Measurements from ENCODE around the gene ZNF280D. TPM values are rescaled to one million over a fixed set of nuclear protein-coding genes. Genes with fewer than 3 reads are reported as not detected.
A peak's percentile ranks its signal among the peaks of the same experiment; 100 is the strongest.
"Not testable (repeated sequence)": the region's sequence is repeated elsewhere in the genome, so short reads cannot be mapped to it uniquely, and the experiment has no call there.

Gene ZNF280D
- total RNA-seq, 2 experiments from 2014 or later = 17.5 to 21.0 TPM

GRCh38 chr15:56729561-56729960 lies 3.7 kb downstream of the ZNF280D start:
- Mint-ChIP-seq H3K27me3 (ENCODE audit: low read depth) (no peaks in the 10 kb centered on the region), H3K4me1 (ENCODE audit: low read depth) (peaks cover 35% of the 10 kb centered on the region), H3K36me3 (ENCODE audit: low read depth) (peaks cover 29% of the 10 kb centered on the region), H3K4me3 (no peak overlapping the region), H3K9me3 (ENCODE audit: insufficient read depth) (no peaks in the 10 kb centered on the region), H3K27ac (no peak overlapping the region)
- DNase-seq = no peak
- POLR2A ChIA-PET = no interaction called here
- CTCF ChIA-PET = interaction anchor here (1.2 kb wide), 1 partner anchor 10 kb away, joined by 3 read pairs; no protein-coding TSS in a partner anchor
- no peak for ATAC-seq

GRCh38 chr15:56725386-56725785 lies 7.9 kb downstream of the ZNF280D start:
- DNase-seq (no peak), ATAC-seq (peak; percentile 73)
- Mint-ChIP-seq H3K4me1 (ENCODE audit: low read depth) (peaks cover 31% of the 10 kb centered on the region), H3K9me3 (ENCODE audit: insufficient read depth) (peaks cover 13% of the 10 kb centered on the region), H3K36me3 (ENCODE audit: low read depth) (peaks cover 43% of the 10 kb centered on the region), H3K27me3 (ENCODE audit: low read depth) (no peaks in the 10 kb centered on the region), H3K27ac (no peak overlapping the region), H3K4me3 (no peak overlapping the region)
- ChIA-PET CTCF (interaction anchor here (1.0 kb wide), 2 partner anchors 234 to 421 kb away, joined by 3 to 4 read pairs; no protein-coding TSS in a partner anchor), POLR2A (no interaction called here)

GRCh38 chr15:56724232-56724631 lies 9.1 kb downstream of the ZNF280D start:
- Mint-ChIP-seq H3K4me1 (ENCODE audit: low read depth) (peaks cover 30% of the 10 kb centered on the region), H3K9me3 (ENCODE audit: insufficient read depth) (peaks cover 13% of the 10 kb centered on the region), H3K27ac (no peak overlapping the region), H3K27me3 (ENCODE audit: low read depth) (no peaks in the 10 kb centered on the region), H3K4me3 (no peak overlapping the region), H3K36me3 (ENCODE audit: low read depth) (peaks cover 39% of the 10 kb centered on the region)
- no peak for ATAC-seq
- no peak for DNase-seq
- ChIA-PET CTCF (interaction anchor here (1.4 kb wide), 1 partner anchor 10 kb away, joined by 3 read pairs; no protein-coding TSS in a partner anchor), POLR2A (interaction anchor here (0.7 kb wide), 1 partner anchor 9 kb away, joined by 3 read pairs; the partner anchor contains the start of gene ZNF280D)

GRCh38 chr15:56723787-56724186 lies 9.5 kb downstream of the ZNF280D start:
- no peak overlapping the region for H3K4me3 Mint-ChIP-seq
- ChIA-PET CTCF (interaction anchor here (0.7 to 1.4 kb wide), 2 partner anchors 10 to 246 kb away, joined by 3 to 4 read pairs; no protein-coding TSS in a partner anchor), POLR2A (interaction anchor here (0.7 kb wide), 1 partner anchor 10 kb away, joined by 3 read pairs; the partner anchor contains the start of gene ZNF280D)
- H3K27ac Mint-ChIP-seq = no peak overlapping the region
- no peaks in the 10 kb centered on the region for H3K27me3 Mint-ChIP-seq (ENCODE audit: low read depth)
- ATAC-seq (no peak), DNase-seq (no peak)
- peaks cover 35% of the 10 kb centered on the region for H3K4me1 Mint-ChIP-seq (ENCODE audit: low read depth)
- peaks cover 35% of the 10 kb centered on the region for H3K36me3 Mint-ChIP-seq (ENCODE audit: low read depth)
- H3K9me3 Mint-ChIP-seq (ENCODE audit: insufficient read depth) = peaks cover 13% of the 10 kb centered on the region

GRCh38 chr15:56719774-56720555 lies 13.3 kb downstream of the ZNF280D start:
- Mint-ChIP-seq H3K36me3 (ENCODE audit: low read depth) (peaks cover 26% of the 10 kb centered on the region), H3K27me3 (ENCODE audit: low read depth) (no peaks in the 10 kb centered on the region), H3K4me1 (ENCODE audit: low read depth) (peaks cover 24% of the 10 kb centered on the region), H3K27ac (no peak overlapping the region), H3K9me3 (ENCODE audit: insufficient read depth) (peaks cover 13% of the 10 kb centered on the region), H3K4me3 (no peak overlapping the region)
- no peak for DNase-seq
- no peak for ATAC-seq
- ChIA-PET CTCF (no interaction called here), POLR2A (no interaction called here)

GRCh38 chr15:56719021-56719612 lies 14.2 kb downstream of the ZNF280D start:
- POLR2A ChIA-PET = no interaction called here
- Mint-ChIP-seq H3K4me1 (ENCODE audit: low read depth) (peaks cover 17% of the 10 kb centered on the region), H3K4me3 (no peak overlapping the region), H3K36me3 (ENCODE audit: low read depth) (peaks cover 19% of the 10 kb centered on the region), H3K27me3 (ENCODE audit: low read depth) (no peaks in the 10 kb centered on the region), H3K9me3 (ENCODE audit: insufficient read depth) (peaks cover 13% of the 10 kb centered on the region), H3K27ac (no peak overlapping the region)
- DNase-seq = no peak
- no peak for ATAC-seq
- CTCF ChIA-PET = no interaction called here

GRCh38 chr15:56718560-56718959 lies 14.7 kb downstream of the ZNF280D start:
- CTCF ChIA-PET = no interaction called here
- H3K36me3 Mint-ChIP-seq (ENCODE audit: low read depth) = peaks cover 15% of the 10 kb centered on the region
- POLR2A ChIA-PET = no interaction called here
- H3K4me1 Mint-ChIP-seq (ENCODE audit: low read depth) = peaks cover 12% of the 10 kb centered on the region
- H3K9me3 Mint-ChIP-seq (ENCODE audit: insufficient read depth) = peaks cover 12% of the 10 kb centered on the region
- H3K4me3 Mint-ChIP-seq = no peak overlapping the region
- DNase-seq (no peak), ATAC-seq (no peak)
- no peaks in the 10 kb centered on the region for H3K27me3 Mint-ChIP-seq (ENCODE audit: low read depth)
- H3K27ac Mint-ChIP-seq = no peak overlapping the region

GRCh38 chr15:56716334-56716733 lies 17.0 kb downstream of the ZNF280D start:
- no peak overlapping the region for H3K27ac Mint-ChIP-seq
- peaks cover 9% of the 10 kb centered on the region for H3K36me3 Mint-ChIP-seq (ENCODE audit: low read depth)
- no peak for ATAC-seq
- no peak overlapping the region for H3K4me3 Mint-ChIP-seq
- ChIA-PET CTCF (no interaction called here), POLR2A (no interaction called here)
- H3K9me3 Mint-ChIP-seq (ENCODE audit: insufficient read depth) = peaks cover 3% of the 10 kb centered on the region
- DNase-seq = no peak
- peaks cover 8% of the 10 kb centered on the region for H3K4me1 Mint-ChIP-seq (ENCODE audit: low read depth)
- H3K27me3 Mint-ChIP-seq (ENCODE audit: low read depth) = no peaks in the 10 kb centered on the region

- Mint-ChIP-seq H3K9me3 (ENCODE audit: insufficient read depth) (no peaks in the 10 kb centered on the region), H3K27me3 (ENCODE audit: low read depth) (no peaks in the 10 kb centered on the region), H3K36me3 (ENCODE audit: low read depth) (peaks cover 8% of the 10 kb centered on the region), H3K4me1 (ENCODE audit: low read depth) (peaks cover 8% of the 10 kb centered on the region), H3K27ac (no peak overlapping the region), H3K4me3 (no peak overlapping the region)
- ChIA-PET POLR2A (no interaction called here), CTCF (no interaction called here)
- DNase-seq (no peak), ATAC-seq (no peak)
Observed at GRCh38 chr15:56715220-56715619, 18.1 kb downstream of the ZNF280D start.

GRCh38 chr15:56709502-56709901 lies 23.8 kb downstream of the ZNF280D start:
- H3K27me3 Mint-ChIP-seq (ENCODE audit: low read depth); H3K4me3 Mint-ChIP-seq; H3K27ac Mint-ChIP-seq; H3K4me1 Mint-ChIP-seq (ENCODE audit: low read depth); H3K9me3 Mint-ChIP-seq (ENCODE audit: insufficient read depth); DNase-seq; POLR2A ChIA-PET; ATAC-seq; CTCF ChIA-PET: not testable (repeated sequence)
- H3K36me3 Mint-ChIP-seq (ENCODE audit: low read depth) = peaks cover 13% of the 10 kb centered on the region

- ChIA-PET CTCF (interaction anchor here (0.9 kb wide), 1 partner anchor 170 kb away, joined by 3 read pairs; no protein-coding TSS in a partner anchor), POLR2A (no interaction called here)
- Mint-ChIP-seq H3K9me3 (ENCODE audit: insufficient read depth) (no peaks in the 10 kb centered on the region), H3K36me3 (ENCODE audit: low read depth) (peaks cover 30% of the 10 kb centered on the region), H3K4me3 (no peak overlapping the region), H3K27me3 (ENCODE audit: low read depth) (no peaks in the 10 kb centered on the region), H3K27ac (no peak overlapping the region), H3K4me1 (ENCODE audit: low read depth) (peaks cover 2% of the 10 kb centered on the region)
- ATAC-seq = no peak
- no peak for DNase-seq
Observed at GRCh38 chr15:56699743-56700142, 33.6 kb downstream of the ZNF280D start.

- POLR2A ChIA-PET = no interaction called here
- DNase-seq = no peak
- Mint-ChIP-seq H3K27ac (no peak overlapping the region), H3K36me3 (ENCODE audit: low read depth) (peaks cover 25% of the 10 kb centered on the region), H3K4me3 (no peak overlapping the region), H3K9me3 (ENCODE audit: insufficient read depth) (no peaks in the 10 kb centered on the region), H3K27me3 (ENCODE audit: low read depth) (no peaks in the 10 kb centered on the region), H3K4me1 (ENCODE audit: low read depth) (peaks cover 6% of the 10 kb centered on the region)
- CTCF ChIA-PET = no interaction called here
- no peak for ATAC-seq
Observed at GRCh38 chr15:56698270-56698669, 35.0 kb downstream of the ZNF280D start.

Data from activated CD8-positive, alpha-beta T cell treated with anti-CD3 and anti-CD28 coated beads, Interleukin-2, amount 10 ng/mL, durations not matched to agents 7 days and 5 days (primary cell).